T-helper 1 cell treated with Interleukin-12 subunit alpha and Interleukin-12 subunit beta and Interleukin-4 antibody, amounts not matched to agents 30 μg/mL and 1 μg/mL, for 36 hours (primary cell): Measurements from ENCODE around the gene LAMB3.

ENCODE experiments used
- H3K27ac Mint-ChIP-seq: one replicate; pipeline ENCODE4 v1.8.0; 2021; ENCODE audit warnings: mild to moderate bottlenecking, mixed read lengths
- H3K27me3 Mint-ChIP-seq: one replicate; pipeline ENCODE4 v1.8.0; 2021; ENCODE audit warnings: low read depth, mixed read lengths
- H3K36me3 Mint-ChIP-seq: one replicate; pipeline ENCODE4 v1.8.0; 2021; ENCODE audit warnings: low read depth, mixed read lengths
- H3K4me1 Mint-ChIP-seq: one replicate; pipeline ENCODE4 v1.8.0; 2021; ENCODE audit warnings: low read depth, mixed read lengths
- H3K4me3 Mint-ChIP-seq: one replicate; pipeline ENCODE4 v1.8.0; 2021; ENCODE audit warnings: mild to moderate bottlenecking, moderate library complexity, mixed read lengths
- H3K9me3 Mint-ChIP-seq: one replicate; pipeline ENCODE4 v1.8.0; 2021; ENCODE audit warnings: mixed read lengths

LAMB3 gene

GRCh38 chr1:209590405-209590804 lies 61.8 kb downstream of the LAMB3 start:
- H3K27me3 Mint-ChIP-seq: peaks cover 54% of the 10 kb centered on the region
- H3K27ac Mint-ChIP-seq: no peak overlapping the region
- H3K36me3 Mint-ChIP-seq: no peaks in the 10 kb centered on the region
- no peaks in the 10 kb centered on the region for H3K9me3 Mint-ChIP-seq
- H3K4me1 Mint-ChIP-seq: peaks cover 6% of the 10 kb centered on the region
- H3K4me3 Mint-ChIP-seq: no peak overlapping the region

GRCh38 chr1:209589863-209590262 lies 62.4 kb downstream of the LAMB3 start:
- H3K36me3 Mint-ChIP-seq: no peaks in the 10 kb centered on the region
- peaks cover 49% of the 10 kb centered on the region for H3K27me3 Mint-ChIP-seq
- no peak overlapping the region for H3K27ac Mint-ChIP-seq
- H3K4me1 Mint-ChIP-seq: peaks cover 6% of the 10 kb centered on the region
- no peak overlapping the region for H3K4me3 Mint-ChIP-seq
- H3K9me3 Mint-ChIP-seq: no peaks in the 10 kb centered on the region

- Mint-ChIP-seq H3K27me3 (peaks cover 48% of the 10 kb centered on the region), H3K36me3 (no peaks in the 10 kb centered on the region), H3K9me3 (no peaks in the 10 kb centered on the region), H3K4me3 (no peak overlapping the region), H3K4me1 (peaks cover 6% of the 10 kb centered on the region), H3K27ac (no peak overlapping the region)
Measured at GRCh38 chr1:209589440-209589839, 62.8 kb downstream of the LAMB3 start.

GRCh38 chr1:209587789-209588188 lies 64.4 kb downstream of the LAMB3 start:
- Mint-ChIP-seq H3K36me3 (no peaks in the 10 kb centered on the region), H3K4me3 (no peak overlapping the region), H3K27ac (no peak overlapping the region), H3K9me3 (no peaks in the 10 kb centered on the region), H3K4me1 (peaks cover 6% of the 10 kb centered on the region), H3K27me3 (peaks cover 36% of the 10 kb centered on the region)

GRCh38 chr1:209586221-209586740 lies 65.9 kb downstream of the LAMB3 start:
- no peaks in the 10 kb centered on the region for H3K9me3 Mint-ChIP-seq

GRCh38 chr1:209585672-209586071 lies 66.6 kb downstream of the LAMB3 start:
- Mint-ChIP-seq H3K36me3 (no peaks in the 10 kb centered on the region), H3K9me3 (no peaks in the 10 kb centered on the region), H3K27me3 (peaks cover 27% of the 10 kb centered on the region), H3K4me3 (peak overlapping the region; percentile 45), H3K4me1 (peaks cover 6% of the 10 kb centered on the region), H3K27ac (no peak overlapping the region)

More at GRCh38 chr1:209586221-209586740, 65.9 kb downstream of the LAMB3 start:
- Mint-ChIP-seq H3K27ac (no peak overlapping the region), H3K4me1 (peaks cover 6% of the 10 kb centered on the region), H3K36me3 (no peaks in the 10 kb centered on the region), H3K27me3 (peaks cover 27% of the 10 kb centered on the region), H3K4me3 (no peak overlapping the region)

GRCh38 chr1:209585197-209585596 lies 67.0 kb downstream of the LAMB3 start:
- Mint-ChIP-seq H3K27me3 (peaks cover 24% of the 10 kb centered on the region), H3K9me3 (no peaks in the 10 kb centered on the region), H3K4me3 (no peak overlapping the region), H3K27ac (no peak overlapping the region), H3K4me1 (peaks cover 6% of the 10 kb centered on the region), H3K36me3 (no peaks in the 10 kb centered on the region)

GRCh38 chr1:209584231-209584672 lies 68.0 kb downstream of the LAMB3 start:
- Mint-ChIP-seq H3K36me3 (no peaks in the 10 kb centered on the region), H3K27ac (no peak overlapping the region), H3K4me1 (peaks cover 6% of the 10 kb centered on the region), H3K4me3 (no peak overlapping the region), H3K27me3 (peaks cover 16% of the 10 kb centered on the region), H3K9me3 (no peaks in the 10 kb centered on the region)

- no peaks in the 10 kb centered on the region for H3K36me3 Mint-ChIP-seq
- H3K27ac Mint-ChIP-seq: no peak within 1 kb of the TSS
- peaks cover 16% of the 10 kb centered on the region for H3K27me3 Mint-ChIP-seq
- peaks cover 6% of the 10 kb centered on the region for H3K4me1 Mint-ChIP-seq
- H3K9me3 Mint-ChIP-seq: no peaks in the 10 kb centered on the region
- no peak within 1 kb of the TSS for H3K4me3 Mint-ChIP-seq
Measured at GRCh38 chr1:209583408-209583807, 68.8 kb downstream of the LAMB3 start, which contains the start of gene CAMK1G. Gene CAMK1G (plus strand): TSS chr1:209583714. CDS start chr1:209594984, 11,270 bp downstream.

GRCh38 chr1:209580577-209580976 lies 71.6 kb downstream of the LAMB3 start:
- Mint-ChIP-seq H3K27ac (no peak overlapping the region), H3K4me3 (no peak overlapping the region), H3K4me1 (peaks cover 4% of the 10 kb centered on the region), H3K36me3 (no peaks in the 10 kb centered on the region), H3K27me3 (peaks cover 9% of the 10 kb centered on the region), H3K9me3 (no peaks in the 10 kb centered on the region)

GRCh38 chr1:209577346-209577745 lies 74.9 kb downstream of the LAMB3 start:
- Mint-ChIP-seq H3K27me3 (peaks cover 33% of the 10 kb centered on the region), H3K4me1 (peaks cover 4% of the 10 kb centered on the region)

GRCh38 chr1:209576392-209577197 lies 75.6 kb downstream of the LAMB3 start:
- Mint-ChIP-seq H3K4me3 (no peak overlapping the region), H3K9me3 (no peaks in the 10 kb centered on the region), H3K27me3 (peaks cover 37% of the 10 kb centered on the region), H3K27ac (no peak overlapping the region), H3K36me3 (no peaks in the 10 kb centered on the region), H3K4me1 (peaks cover 4% of the 10 kb centered on the region)

More at GRCh38 chr1:209577346-209577745, 74.9 kb downstream of the LAMB3 start:
- Mint-ChIP-seq H3K36me3 (no peaks in the 10 kb centered on the region), H3K27ac (no peak overlapping the region), H3K4me3 (no peak overlapping the region), H3K9me3 (no peaks in the 10 kb centered on the region)

GRCh38 chr1:209570743-209571142 lies 81.5 kb downstream of the LAMB3 start:
- H3K36me3 Mint-ChIP-seq: no peaks in the 10 kb centered on the region
- peaks cover 52% of the 10 kb centered on the region for H3K27me3 Mint-ChIP-seq
- H3K9me3 Mint-ChIP-seq: no peaks in the 10 kb centered on the region
- no peak overlapping the region for H3K27ac Mint-ChIP-seq
- H3K4me3 Mint-ChIP-seq: no peak overlapping the region
- peaks cover 18% of the 10 kb centered on the region for H3K4me1 Mint-ChIP-seq

GRCh38 chr1:209569455-209570207 lies 82.6 kb downstream of the LAMB3 start:
- H3K27ac Mint-ChIP-seq: no peak overlapping the region
- H3K4me3 Mint-ChIP-seq: peak overlapping the region; percentile 12

More at GRCh38 chr1:209569455-209570207, 82.6 kb downstream of the LAMB3 start:
- no peaks in the 10 kb centered on the region for H3K9me3 Mint-ChIP-seq
- peaks cover 18% of the 10 kb centered on the region for H3K4me1 Mint-ChIP-seq
- H3K27me3 Mint-ChIP-seq: peaks cover 47% of the 10 kb centered on the region
- H3K36me3 Mint-ChIP-seq: no peaks in the 10 kb centered on the region
